GM18508 (cell line): Measurements from ENCODE around the gene EFEMP1.

Source experiments
- ATAC-seq: cut with Tn5 transposase; IDR thresholded peaks from one replicate; pipeline ENCODE4 v1.9.1; 2021; ENCODE audit warnings: moderate number of reproducible peaks; ENCODE audit not compliant: insufficient read depth, unreplicated experiment

EFEMP1 gene

GRCh38 chr2:55934337-55934736, 10.8 kb upstream of the EFEMP1 start:
- ATAC-seq, result no peak

- no peak for ATAC-seq
Measured at GRCh38 chr2:55932843-55933242, 9.3 kb upstream of the EFEMP1 start.

GRCh38 chr2:55931281-55931680, 7.7 kb upstream of the EFEMP1 start:
- ATAC-seq, result no peak

- no peak for ATAC-seq
Measured at GRCh38 chr2:55929476-55929875, 5.9 kb upstream of the EFEMP1 start.

- no peak for ATAC-seq
Measured at GRCh38 chr2:55926974-55927373, 3.4 kb upstream of the EFEMP1 start.

- ATAC-seq, result no peak
Measured at GRCh38 chr2:55926246-55926645, 2.7 kb upstream of the EFEMP1 start.

GRCh38 chr2:55923982-55924321, 370 bp upstream of the EFEMP1 start:
- ATAC-seq, result no peak

GRCh38 chr2:55922291-55922907, 1.2 kb downstream of the EFEMP1 start:
- no peak for ATAC-seq

GRCh38 chr2:55919574-55919973, 4.0 kb downstream of the EFEMP1 start:
- no peak for ATAC-seq

- no peak for ATAC-seq
Measured at GRCh38 chr2:55918856-55919255, 4.7 kb downstream of the EFEMP1 start.

GRCh38 chr2:55917713-55918390, 5.7 kb downstream of the EFEMP1 start:
- no peak for ATAC-seq

GRCh38 chr2:55917117-55917516, 6.5 kb downstream of the EFEMP1 start:
- ATAC-seq, result no peak

- ATAC-seq, result no peak
Measured at GRCh38 chr2:55916473-55917049, 7.0 kb downstream of the EFEMP1 start.

- ATAC-seq, result no peak
Measured at GRCh38 chr2:55914786-55915185, 8.8 kb downstream of the EFEMP1 start.

GRCh38 chr2:55912926-55913325, 10.7 kb downstream of the EFEMP1 start:
- no peak for ATAC-seq

- ATAC-seq, result no peak
Measured at GRCh38 chr2:55910077-55910476, 13.5 kb downstream of the EFEMP1 start.

- no peak for ATAC-seq
Measured at GRCh38 chr2:55907686-55908085, 15.9 kb downstream of the EFEMP1 start.

- no peak for ATAC-seq
Measured at GRCh38 chr2:55906993-55907392, 16.6 kb downstream of the EFEMP1 start.

- no peak for ATAC-seq
Measured at GRCh38 chr2:55903727-55904126, 19.9 kb downstream of the EFEMP1 start.

GRCh38 chr2:55902971-55903370, 20.6 kb downstream of the EFEMP1 start:
- ATAC-seq, result no peak

GRCh38 chr2:55902429-55902828, 21.2 kb downstream of the EFEMP1 start:
- ATAC-seq, result no peak

GRCh38 chr2:55901941-55902340, 21.6 kb downstream of the EFEMP1 start:
- ATAC-seq, result no peak
